RWPE2 (cell line): ENCODE measurements around the gene MAF.

Experiments
- ATAC-seq: fragments of 200-7000 bp; cut with Tn5 transposase; 3 replicates; pipeline ENCODE4 v1.9.1; 2021; ENCODE audit warnings: low read depth
- DNase-seq: peaks from one replicate; pipeline ENCODE4 v3.0.0-alpha.2; 2020; ENCODE audit warnings: low spot score
- H3K27ac ChIP-seq: fragments of 450-650 bp; 2 replicates; pipeline ENCODE4 v1.5.1; 2017; ENCODE audit warnings: mild to moderate bottlenecking; ENCODE audit not compliant: poor library complexity, severe bottlenecking
- H3K27me3 ChIP-seq: fragments of 250-450 bp; sonication (Bioruptor Pico); 2 replicates; pipeline ENCODE4 v1.5.1; 2021; ENCODE audit warnings: mild to moderate bottlenecking, moderate library complexity; ENCODE audit not compliant: insufficient read depth, poor library complexity, severe bottlenecking
- H3K36me3 ChIP-seq: fragments of 250-450 bp; sonication (Bioruptor Pico); 2 replicates; pipeline ENCODE4 v1.5.1; 2020; ENCODE audit warnings: low read depth, mild to moderate bottlenecking, moderate library complexity
- H3K4me1 ChIP-seq: fragments of 250-450 bp; sonication (Bioruptor Pico); 2 replicates; pipeline ENCODE4 v1.5.1; 2021; ENCODE audit warnings: mild to moderate bottlenecking, moderate library complexity; ENCODE audit not compliant: insufficient read depth, poor library complexity, severe bottlenecking
- H3K4me3 ChIP-seq: fragments of 250-450 bp; sonication (Bioruptor Pico); 2 replicates; pipeline ENCODE4 v1.5.1; 2021; ENCODE audit warnings: mild to moderate bottlenecking, moderate library complexity; ENCODE audit not compliant: severe bottlenecking
- H3K9me3 ChIP-seq: fragments of 250-450 bp; sonication (Bioruptor Pico); 2 replicates; pipeline ENCODE4 v1.5.1; 2021; ENCODE audit warnings: mild to moderate bottlenecking, moderate library complexity; ENCODE audit not compliant: severe bottlenecking
- TF ChIP-seq, protein P1 (sequence below): fragments of 450-650 bp; IDR thresholded peaks from one replicate; pipeline ENCODE4 v1.5.1; 2017; ENCODE audit warnings: mild to moderate bottlenecking, moderate library complexity; ENCODE audit not compliant: poor library complexity, severe bottlenecking

The MAF gene

DNA sequence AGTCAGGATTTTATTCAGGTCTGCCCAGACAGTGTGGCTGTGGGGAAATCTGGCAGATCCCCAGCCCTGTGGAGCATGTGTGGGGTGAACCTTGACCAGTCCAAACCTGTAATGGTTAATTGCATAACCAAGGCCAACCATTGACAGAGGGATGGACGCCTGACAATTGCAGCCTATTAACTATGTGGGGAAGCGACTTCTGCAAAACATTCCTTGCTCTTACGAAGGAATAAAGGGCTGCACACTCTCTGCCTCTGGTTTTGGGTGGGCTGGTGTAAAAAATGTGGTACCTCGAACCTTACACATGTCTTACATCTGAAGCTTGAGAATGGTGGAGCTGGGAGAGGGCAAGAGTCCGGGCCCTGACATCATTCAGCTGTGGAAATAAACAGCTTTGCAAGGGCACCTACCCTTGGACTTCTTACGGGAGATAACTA is 35.8 kb downstream of the MAF start:
- no peaks in the 10 kb centered on the region for H3K4me1 ChIP-seq
- no peak for DNase-seq
- no peak overlapping the region for H3K4me3 ChIP-seq
- no peak for ATAC-seq
- TF ChIP-seq, protein P1, sequence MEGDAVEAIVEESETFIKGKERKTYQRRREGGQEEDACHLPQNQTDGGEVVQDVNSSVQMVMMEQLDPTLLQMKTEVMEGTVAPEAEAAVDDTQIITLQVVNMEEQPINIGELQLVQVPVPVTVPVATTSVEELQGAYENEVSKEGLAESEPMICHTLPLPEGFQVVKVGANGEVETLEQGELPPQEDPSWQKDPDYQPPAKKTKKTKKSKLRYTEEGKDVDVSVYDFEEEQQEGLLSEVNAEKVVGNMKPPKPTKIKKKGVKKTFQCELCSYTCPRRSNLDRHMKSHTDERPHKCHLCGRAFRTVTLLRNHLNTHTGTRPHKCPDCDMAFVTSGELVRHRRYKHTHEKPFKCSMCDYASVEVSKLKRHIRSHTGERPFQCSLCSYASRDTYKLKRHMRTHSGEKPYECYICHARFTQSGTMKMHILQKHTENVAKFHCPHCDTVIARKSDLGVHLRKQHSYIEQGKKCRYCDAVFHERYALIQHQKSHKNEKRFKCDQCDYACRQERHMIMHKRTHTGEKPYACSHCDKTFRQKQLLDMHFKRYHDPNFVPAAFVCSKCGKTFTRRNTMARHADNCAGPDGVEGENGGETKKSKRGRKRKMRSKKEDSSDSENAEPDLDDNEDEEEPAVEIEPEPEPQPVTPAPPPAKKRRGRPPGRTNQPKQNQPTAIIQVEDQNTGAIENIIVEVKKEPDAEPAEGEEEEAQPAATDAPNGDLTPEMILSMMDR = no peak
- H3K27ac ChIP-seq = no peak overlapping the region
- H3K36me3 ChIP-seq = no peaks in the 10 kb centered on the region
- no peaks in the 10 kb centered on the region for H3K9me3 ChIP-seq
- H3K27me3 ChIP-seq = peaks cover 6% of the 10 kb centered on the region

DNA sequence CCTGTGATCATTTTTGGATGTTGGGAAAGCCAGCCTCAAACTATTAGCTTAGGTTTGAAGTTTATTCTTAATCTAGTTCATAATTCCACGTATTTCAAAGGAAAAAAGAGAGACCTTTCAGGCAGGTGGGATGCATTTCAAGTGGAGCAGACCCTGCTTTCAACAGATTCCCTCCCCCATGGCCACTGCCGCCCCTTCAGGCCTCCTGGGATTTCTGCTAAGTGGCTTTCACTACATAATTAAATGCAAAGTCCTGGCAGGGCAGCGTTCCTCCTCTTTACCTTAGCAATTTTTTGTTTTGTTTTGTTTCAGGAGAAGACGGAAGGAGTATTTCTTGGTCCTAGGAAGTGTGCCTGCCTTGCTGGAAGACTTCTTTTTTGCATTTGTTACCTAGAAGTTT is 36.6 kb downstream of the MAF start:
- TF ChIP-seq, protein P1 = no peak
- no peak overlapping the region for H3K4me3 ChIP-seq
- peaks cover 6% of the 10 kb centered on the region for H3K27me3 ChIP-seq
- no peaks in the 10 kb centered on the region for H3K4me1 ChIP-seq
- no peaks in the 10 kb centered on the region for H3K36me3 ChIP-seq
- H3K9me3 ChIP-seq = no peaks in the 10 kb centered on the region
- DNase-seq (no peak), ATAC-seq (no peak)
- no peak overlapping the region for H3K27ac ChIP-seq

DNA sequence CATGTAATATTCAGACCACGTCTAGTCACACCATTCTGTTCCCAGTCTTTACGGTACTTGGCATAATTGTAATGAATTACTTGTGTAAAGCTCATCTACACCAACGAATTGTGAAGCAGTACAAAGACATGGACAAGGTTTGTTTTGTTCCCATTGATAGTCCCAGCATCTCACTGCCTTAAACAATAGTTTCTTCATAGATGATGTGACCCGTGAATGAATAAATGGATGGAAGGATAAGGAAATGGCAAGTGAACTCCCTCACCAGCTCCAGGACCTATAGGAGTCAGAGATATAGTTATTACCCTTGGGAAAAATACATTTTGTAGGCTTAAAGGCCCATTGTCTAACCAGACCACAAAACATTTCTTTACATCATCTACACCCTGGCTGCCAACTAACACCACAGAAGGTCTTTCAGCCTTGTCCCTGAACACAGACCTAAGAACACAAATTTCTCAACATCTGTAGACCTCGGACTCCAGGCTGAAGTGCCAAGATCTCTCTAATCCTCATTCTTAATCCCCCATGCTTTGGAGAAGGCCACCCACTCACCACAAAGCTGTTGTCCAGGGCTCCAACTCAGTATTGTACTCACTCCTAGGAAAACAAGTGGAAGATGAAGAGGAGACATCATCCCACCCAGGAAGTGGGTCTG is 38.2 kb downstream of the MAF start:
- Histone ChIP-seq H3K4me1 (no peaks in the 10 kb centered on the region), H3K9me3 (no peaks in the 10 kb centered on the region), H3K36me3 (no peaks in the 10 kb centered on the region), H3K27ac (no peak overlapping the region), H3K4me3 (no peak overlapping the region), H3K27me3 (peaks cover 16% of the 10 kb centered on the region)
- DNase-seq (no peak), ATAC-seq (no peak)
- TF ChIP-seq, protein P1 = no peak

DNA sequence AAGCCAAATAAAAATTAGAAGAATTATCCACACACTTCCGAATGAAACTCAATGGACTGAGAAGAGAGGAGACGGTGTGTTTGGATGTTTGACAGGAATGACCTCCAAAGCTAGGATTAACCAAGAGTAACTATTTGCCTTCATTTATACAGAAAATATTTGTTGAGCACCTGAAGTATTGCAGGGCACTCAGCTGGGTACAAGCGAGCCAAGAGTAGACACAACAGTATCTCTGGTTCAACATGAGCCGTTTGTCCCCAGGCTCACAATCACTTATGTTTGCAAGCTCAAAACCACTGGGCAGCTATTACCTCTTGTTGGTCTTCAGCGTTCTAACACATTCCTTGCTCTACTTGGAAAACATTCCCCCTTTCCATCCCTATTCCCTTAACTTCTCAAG is 38.8 kb downstream of the MAF start:
- TF ChIP-seq, protein P1 = no peak
- no peak overlapping the region for H3K4me3 ChIP-seq
- H3K36me3 ChIP-seq = no peaks in the 10 kb centered on the region
- peaks cover 19% of the 10 kb centered on the region for H3K27me3 ChIP-seq
- no peaks in the 10 kb centered on the region for H3K9me3 ChIP-seq
- DNase-seq (no peak), ATAC-seq (no peak)
- no peak overlapping the region for H3K27ac ChIP-seq
- H3K4me1 ChIP-seq = no peaks in the 10 kb centered on the region

DNA sequence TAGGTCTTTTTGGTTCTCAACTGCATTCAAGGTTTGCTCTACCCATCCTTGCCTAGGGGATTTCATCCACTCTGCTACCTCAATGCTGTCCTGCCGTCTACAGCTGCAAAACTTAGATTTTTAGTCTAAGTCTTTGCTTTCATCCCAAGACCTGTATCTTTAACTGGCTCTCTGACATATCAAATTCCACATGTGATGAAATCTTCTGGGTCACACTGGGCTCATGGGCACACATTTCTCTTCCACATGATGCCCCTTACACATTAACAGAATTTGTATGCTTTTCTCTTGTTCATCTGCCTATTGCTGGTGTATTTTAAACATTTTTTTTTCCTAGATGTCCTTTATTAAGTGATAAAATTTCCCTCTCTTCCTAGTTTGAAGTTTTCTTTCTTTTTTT is 39.6 kb downstream of the MAF start:
- Histone ChIP-seq H3K4me1 (no peaks in the 10 kb centered on the region), H3K36me3 (no peaks in the 10 kb centered on the region), H3K27me3 (peaks cover 26% of the 10 kb centered on the region), H3K27ac (no peak overlapping the region), H3K4me3 (no peak overlapping the region), H3K9me3 (no peaks in the 10 kb centered on the region)
- DNase-seq (no peak), ATAC-seq (no peak)
- TF ChIP-seq, protein P1 = no peak
